ENCODE results near the gene APH1B.
"Not testable (repeated sequence)": the region's sequence is repeated elsewhere in the genome, so short reads cannot be mapped to it uniquely, and the experiment has no call there.

The APH1B gene

GRCh38 chr15:63318344-63318743, 40.9 kb downstream of the APH1B start:
- H3K27me3 ChIP-seq (replicated peaks; ENCODE audit: control insufficient read depth, insufficient read depth, low read length), result no peaks in the 10 kb centered on the region
- DNase-seq (ENCODE audit: extremely low read depth, insufficient read length), result no peak
- no peak for TF ChIP-seq CTCF (IDR thresholded peaks at IDR 0.05; ENCODE audit: insufficient read depth, low read length, poor library complexity, severe bottlenecking)
- no peak overlapping the region for H3K4me3 ChIP-seq (replicated peaks; ENCODE audit: low read depth, low read length)
- H3K36me3 ChIP-seq (ENCODE audit: control insufficient read depth, insufficient read depth, low read length), result no peaks in the 10 kb centered on the region

DNA sequence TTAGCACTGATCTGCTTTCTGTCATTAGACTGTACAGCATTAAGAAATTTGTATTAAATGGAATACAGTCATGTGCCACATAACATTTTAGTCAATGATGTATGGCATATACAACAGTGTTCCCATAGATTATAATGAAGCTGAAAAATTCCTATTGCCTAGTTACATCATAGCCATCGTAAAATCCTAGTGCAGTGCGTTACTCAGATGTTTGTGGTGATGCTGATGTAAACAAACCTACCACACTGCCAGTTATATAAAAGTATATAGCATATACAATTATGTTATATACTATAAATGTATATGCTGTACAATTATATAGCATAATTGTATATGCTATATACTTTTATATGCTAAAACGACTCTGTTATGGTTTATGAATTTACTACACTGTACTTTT, 41.7 kb downstream of the APH1B start:
- DNase-seq (ENCODE audit: extremely low read depth, insufficient read length), result no peak
- Histone ChIP-seq H3K36me3 (ENCODE audit: control insufficient read depth, insufficient read depth, low read length) (no peaks in the 10 kb centered on the region), H3K4me3 (replicated peaks; ENCODE audit: low read depth, low read length) (no peak overlapping the region), H3K27me3 (replicated peaks; ENCODE audit: control insufficient read depth, insufficient read depth, low read length) (no peaks in the 10 kb centered on the region)
- no peak for TF ChIP-seq CTCF (IDR thresholded peaks at IDR 0.05; ENCODE audit: insufficient read depth, low read length, poor library complexity, severe bottlenecking)

- not testable (repeated sequence) for H3K36me3 ChIP-seq (ENCODE audit: control insufficient read depth, insufficient read depth, low read length); DNase-seq (ENCODE audit: extremely low read depth, insufficient read length); H3K27me3 ChIP-seq (replicated peaks; ENCODE audit: control insufficient read depth, insufficient read depth, low read length); H3K4me3 ChIP-seq (replicated peaks; ENCODE audit: low read depth, low read length)
Observed at GRCh38 chr15:63320446-63320845, 43.0 kb downstream of the APH1B start.

- H3K36me3 ChIP-seq (ENCODE audit: control insufficient read depth, insufficient read depth, low read length); DNase-seq (ENCODE audit: extremely low read depth, insufficient read length); H3K27me3 ChIP-seq (replicated peaks; ENCODE audit: control insufficient read depth, insufficient read depth, low read length); H3K4me3 ChIP-seq (replicated peaks; ENCODE audit: low read depth, low read length): not testable (repeated sequence)
Observed at GRCh38 chr15:63320981-63321380, 43.6 kb downstream of the APH1B start.

DNA sequence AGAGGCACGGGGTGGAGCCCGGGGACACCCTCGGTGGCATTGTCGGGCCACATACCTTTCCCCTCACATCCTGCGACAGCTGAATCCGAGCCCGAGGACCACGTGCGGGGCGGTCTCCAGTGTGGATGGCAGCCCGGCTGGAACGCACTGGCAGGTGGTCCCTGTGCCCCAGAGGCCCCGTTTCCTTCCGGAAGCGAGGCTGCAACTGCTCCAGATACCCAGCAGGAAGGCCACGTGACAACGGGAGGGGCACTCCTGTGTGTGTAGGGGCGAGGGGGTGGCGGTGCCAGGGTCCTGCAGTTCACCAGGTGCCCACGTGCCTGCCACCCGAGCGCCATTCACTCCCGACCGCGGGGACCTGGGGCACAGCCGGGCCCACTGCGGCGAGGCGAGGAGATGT, 44.1 kb downstream of the APH1B start:
- no peak overlapping the region for H3K4me3 ChIP-seq (replicated peaks; ENCODE audit: low read depth, low read length)
- H3K36me3 ChIP-seq (ENCODE audit: control insufficient read depth, insufficient read depth, low read length), result no peaks in the 10 kb centered on the region
- no peak for TF ChIP-seq CTCF (IDR thresholded peaks at IDR 0.05; ENCODE audit: insufficient read depth, low read length, poor library complexity, severe bottlenecking)
- no peak for DNase-seq (ENCODE audit: extremely low read depth, insufficient read length)
- no peaks in the 10 kb centered on the region for H3K27me3 ChIP-seq (replicated peaks; ENCODE audit: control insufficient read depth, insufficient read depth, low read length)

DNA sequence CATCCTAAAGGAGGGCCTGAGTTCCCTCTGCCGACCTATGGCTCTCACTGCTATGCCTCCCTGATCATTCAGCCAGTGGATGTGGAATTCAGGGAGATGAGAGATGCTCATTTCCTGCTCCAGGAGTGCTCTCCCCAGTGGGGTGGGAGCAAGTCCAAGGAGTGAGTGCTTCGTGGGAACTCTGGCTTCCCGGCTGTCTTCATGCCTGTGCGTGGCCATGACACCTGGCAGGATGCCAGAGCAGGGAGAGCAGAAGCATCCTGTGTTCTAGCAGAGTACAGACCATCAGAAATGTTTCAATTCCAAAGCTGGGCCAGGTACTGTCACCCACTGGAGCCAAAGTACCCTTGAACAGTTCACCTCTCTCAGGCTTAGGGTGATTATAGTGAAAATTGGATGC, 45.1 kb downstream of the APH1B start:
- Histone ChIP-seq H3K27me3 (replicated peaks; ENCODE audit: control insufficient read depth, insufficient read depth, low read length) (no peaks in the 10 kb centered on the region), H3K4me3 (replicated peaks; ENCODE audit: low read depth, low read length) (no peak overlapping the region), H3K36me3 (ENCODE audit: control insufficient read depth, insufficient read depth, low read length) (no peaks in the 10 kb centered on the region)
- DNase-seq (ENCODE audit: extremely low read depth, insufficient read length), result no peak
- TF ChIP-seq CTCF (IDR thresholded peaks at IDR 0.05; ENCODE audit: insufficient read depth, low read length, poor library complexity, severe bottlenecking), result no peak

DNA sequence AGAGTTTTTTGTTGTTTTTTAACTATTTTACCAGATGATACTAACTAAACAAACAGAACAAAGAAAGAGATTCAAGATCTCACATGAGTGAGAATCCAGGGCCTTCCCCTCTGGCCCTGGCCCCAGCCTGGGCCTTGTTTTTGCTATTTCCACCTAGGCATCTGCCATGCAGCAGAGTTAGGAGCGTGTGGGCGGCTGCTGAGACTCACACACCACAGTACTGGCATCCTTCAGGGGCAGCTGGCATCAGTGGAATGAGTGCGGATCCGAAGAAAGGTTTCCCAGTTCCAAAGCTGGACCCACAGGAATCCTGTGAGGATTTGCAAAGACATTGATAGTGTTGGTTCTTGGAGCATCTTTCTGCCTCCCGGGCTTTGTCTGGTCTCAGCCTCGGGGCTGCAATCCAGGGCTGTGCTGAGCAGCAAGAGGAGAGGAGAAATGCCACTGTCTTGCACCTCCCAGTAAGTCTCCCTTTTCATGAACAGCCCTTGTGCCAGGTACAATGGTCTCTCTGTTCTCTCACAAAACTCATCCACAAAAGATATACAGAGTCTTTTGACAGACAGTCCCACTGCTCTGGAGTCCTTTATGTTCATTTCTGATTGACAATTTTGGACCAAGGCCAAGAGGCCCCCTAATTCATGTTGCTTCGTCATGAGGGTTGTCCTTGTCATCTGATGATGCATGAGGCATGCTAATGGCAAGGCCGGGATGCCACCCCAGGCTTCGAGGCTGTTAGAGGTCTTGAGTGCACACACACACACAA, 46.6 kb downstream of the APH1B start:
- H3K4me3 ChIP-seq (replicated peaks; ENCODE audit: low read depth, low read length), result no peak overlapping the region
- DNase-seq (ENCODE audit: extremely low read depth, insufficient read length), result no peak
- H3K36me3 ChIP-seq (ENCODE audit: control insufficient read depth, insufficient read depth, low read length), result no peaks in the 10 kb centered on the region
- no peaks in the 10 kb centered on the region for H3K27me3 ChIP-seq (replicated peaks; ENCODE audit: control insufficient read depth, insufficient read depth, low read length)
- no peak for TF ChIP-seq CTCF (IDR thresholded peaks at IDR 0.05; ENCODE audit: insufficient read depth, low read length, poor library complexity, severe bottlenecking)

Measured in GM06990 (cell line).